ENCODE measurements around the gene CD27. TPM values are rescaled to one million over a fixed set of nuclear protein-coding genes. Genes with fewer than 3 reads are reported as not detected.

CD27 gene
- total and polyA plus RNA-seq, 2 experiments from 2014 or later: 0.53 TPM; not detected in 1

DNA sequence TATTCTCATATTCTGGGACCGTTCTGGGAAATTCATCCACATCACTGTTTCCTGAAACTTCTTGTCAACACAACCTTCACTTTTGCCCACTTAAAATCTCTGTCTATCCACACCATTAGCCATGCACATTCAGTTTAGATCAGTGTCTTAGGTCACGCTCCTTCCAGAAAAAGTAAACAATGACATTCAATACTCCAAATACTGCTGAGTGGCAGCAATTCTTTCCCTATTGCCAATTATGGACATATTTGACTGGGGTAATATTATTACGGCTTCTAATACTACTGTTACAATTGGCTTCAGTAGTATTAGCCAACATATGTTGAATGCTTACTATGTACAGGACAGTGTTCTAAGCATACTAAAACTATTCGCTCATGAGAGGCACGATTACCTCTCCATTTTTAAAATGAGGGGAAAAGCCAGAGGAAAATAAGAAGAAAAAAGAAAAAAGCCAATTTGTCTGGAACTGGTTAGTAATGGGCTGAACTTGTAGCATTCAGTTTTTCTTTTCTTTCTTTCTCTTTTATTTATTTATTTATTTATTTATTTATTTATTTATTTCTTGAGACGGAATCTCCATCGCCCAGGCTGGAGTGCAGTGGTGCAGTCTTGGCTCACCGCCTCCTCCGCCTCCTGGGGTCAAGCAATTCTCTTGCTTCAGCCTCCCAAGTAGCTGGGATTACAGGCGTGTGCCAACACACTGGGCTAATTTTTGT, 37.4 kb upstream of the CD27 start (continued):
- TF ChIP-seq, protein P1, sequence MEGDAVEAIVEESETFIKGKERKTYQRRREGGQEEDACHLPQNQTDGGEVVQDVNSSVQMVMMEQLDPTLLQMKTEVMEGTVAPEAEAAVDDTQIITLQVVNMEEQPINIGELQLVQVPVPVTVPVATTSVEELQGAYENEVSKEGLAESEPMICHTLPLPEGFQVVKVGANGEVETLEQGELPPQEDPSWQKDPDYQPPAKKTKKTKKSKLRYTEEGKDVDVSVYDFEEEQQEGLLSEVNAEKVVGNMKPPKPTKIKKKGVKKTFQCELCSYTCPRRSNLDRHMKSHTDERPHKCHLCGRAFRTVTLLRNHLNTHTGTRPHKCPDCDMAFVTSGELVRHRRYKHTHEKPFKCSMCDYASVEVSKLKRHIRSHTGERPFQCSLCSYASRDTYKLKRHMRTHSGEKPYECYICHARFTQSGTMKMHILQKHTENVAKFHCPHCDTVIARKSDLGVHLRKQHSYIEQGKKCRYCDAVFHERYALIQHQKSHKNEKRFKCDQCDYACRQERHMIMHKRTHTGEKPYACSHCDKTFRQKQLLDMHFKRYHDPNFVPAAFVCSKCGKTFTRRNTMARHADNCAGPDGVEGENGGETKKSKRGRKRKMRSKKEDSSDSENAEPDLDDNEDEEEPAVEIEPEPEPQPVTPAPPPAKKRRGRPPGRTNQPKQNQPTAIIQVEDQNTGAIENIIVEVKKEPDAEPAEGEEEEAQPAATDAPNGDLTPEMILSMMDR (conservative IDR thresholded peaks at IDR 0.05; ENCODE audit: low read depth in 2 of 2): no peak
- TF ChIP-seq JUNB (IDR thresholded peaks at IDR 0.05; ENCODE audit: unreplicated experiment) (no peak), CREB1 (CRISPR knock-in tag; IDR thresholded peaks at IDR 0.05; ENCODE audit: low read depth) (no peak), NANOG (IDR thresholded peaks at IDR 0.05; ENCODE audit: borderline replicate concordance) (no peak), ZNF331 (CRISPR knock-in tag; IDR thresholded peaks at IDR 0.05; ENCODE audit: low read depth) (no peak)
- TF ChIP-seq, protein P2, sequence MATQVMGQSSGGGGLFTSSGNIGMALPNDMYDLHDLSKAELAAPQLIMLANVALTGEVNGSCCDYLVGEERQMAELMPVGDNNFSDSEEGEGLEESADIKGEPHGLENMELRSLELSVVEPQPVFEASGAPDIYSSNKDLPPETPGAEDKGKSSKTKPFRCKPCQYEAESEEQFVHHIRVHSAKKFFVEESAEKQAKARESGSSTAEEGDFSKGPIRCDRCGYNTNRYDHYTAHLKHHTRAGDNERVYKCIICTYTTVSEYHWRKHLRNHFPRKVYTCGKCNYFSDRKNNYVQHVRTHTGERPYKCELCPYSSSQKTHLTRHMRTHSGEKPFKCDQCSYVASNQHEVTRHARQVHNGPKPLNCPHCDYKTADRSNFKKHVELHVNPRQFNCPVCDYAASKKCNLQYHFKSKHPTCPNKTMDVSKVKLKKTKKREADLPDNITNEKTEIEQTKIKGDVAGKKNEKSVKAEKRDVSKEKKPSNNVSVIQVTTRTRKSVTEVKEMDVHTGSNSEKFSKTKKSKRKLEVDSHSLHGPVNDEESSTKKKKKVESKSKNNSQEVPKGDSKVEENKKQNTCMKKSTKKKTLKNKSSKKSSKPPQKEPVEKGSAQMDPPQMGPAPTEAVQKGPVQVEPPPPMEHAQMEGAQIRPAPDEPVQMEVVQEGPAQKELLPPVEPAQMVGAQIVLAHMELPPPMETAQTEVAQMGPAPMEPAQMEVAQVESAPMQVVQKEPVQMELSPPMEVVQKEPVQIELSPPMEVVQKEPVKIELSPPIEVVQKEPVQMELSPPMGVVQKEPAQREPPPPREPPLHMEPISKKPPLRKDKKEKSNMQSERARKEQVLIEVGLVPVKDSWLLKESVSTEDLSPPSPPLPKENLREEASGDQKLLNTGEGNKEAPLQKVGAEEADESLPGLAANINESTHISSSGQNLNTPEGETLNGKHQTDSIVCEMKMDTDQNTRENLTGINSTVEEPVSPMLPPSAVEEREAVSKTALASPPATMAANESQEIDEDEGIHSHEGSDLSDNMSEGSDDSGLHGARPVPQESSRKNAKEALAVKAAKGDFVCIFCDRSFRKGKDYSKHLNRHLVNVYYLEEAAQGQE (IDR thresholded peaks at IDR 0.05; ENCODE audit: unreplicated experiment): no peak

DNA sequence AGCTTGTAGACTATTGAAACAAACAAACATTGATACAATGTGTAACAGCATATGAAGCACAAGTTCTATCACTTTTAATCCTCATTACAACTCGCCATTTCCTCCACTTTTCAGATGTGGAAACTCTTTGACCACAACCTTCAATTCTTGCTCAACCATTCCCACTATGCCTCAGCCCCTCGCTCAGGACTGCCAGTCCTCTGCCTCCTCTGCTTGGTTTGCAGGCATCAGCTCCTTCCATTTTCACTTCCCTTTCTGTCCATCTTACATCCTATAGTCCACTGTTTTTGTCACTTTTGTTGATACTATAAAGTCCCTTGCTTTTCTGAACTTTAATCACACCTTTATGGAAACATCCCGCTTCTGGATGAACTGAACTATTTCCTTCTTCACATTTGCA, 28.2 kb upstream of the CD27 start:
- Histone ChIP-seq H3F3A (replicated peaks; ENCODE audit: low read depth) (no peaks in the 10 kb centered on the region), H3K4me2 (no peak overlapping the region), H3K36me3 (ENCODE audit: insufficient read depth) (no peaks in the 10 kb centered on the region), H2AFZ (no peak overlapping the region), H3K79me2 (replicated peaks; ENCODE audit: insufficient read depth) (no peaks in the 10 kb centered on the region), H4K20me1 (replicated peaks; ENCODE audit: insufficient read depth) (no peaks in the 10 kb centered on the region), H3K4me1 (ENCODE audit: insufficient read depth) (no peaks in the 10 kb centered on the region), H3K4me3 (no peak overlapping the region), H3K9me2 (ENCODE audit: insufficient read depth) (no peaks in the 10 kb centered on the region), H3K27ac (ENCODE audit: low read depth) (no peak overlapping the region), H3K27me3 (ENCODE audit: insufficient read depth) (no peaks in the 10 kb centered on the region)
- Mint-ChIP-seq H3K4me1 (no peaks in the 10 kb centered on the region), H3K27ac (no peak overlapping the region), H3K9me3 (no peaks in the 10 kb centered on the region), H3K36me3 (ENCODE audit: low read depth) (no peaks in the 10 kb centered on the region), H3K4me3 (no peak overlapping the region), H3K27me3 (ENCODE audit: insufficient read depth, low read depth, poor library complexity) (peaks cover 2% of the 10 kb centered on the region)
- ATAC-seq: no peak
- DNase-seq (ENCODE audit: low spot score): no peak
- TF ChIP-seq ZNF331 (CRISPR knock-in tag; IDR thresholded peaks at IDR 0.05; ENCODE audit: low read depth) (no peak), STAT1 (IDR thresholded peaks at IDR 0.05; ENCODE audit: unreplicated experiment) (no peak), POLR2AphosphoS5 (IDR thresholded peaks at IDR 0.05; ENCODE audit: low read depth) (no peak), CREB1 (CRISPR knock-in tag; IDR thresholded peaks at IDR 0.05; ENCODE audit: low read depth) (no peak), ZNF114 (CRISPR knock-in tag; IDR thresholded peaks at IDR 0.05) (no peak), JUNB (IDR thresholded peaks at IDR 0.05; ENCODE audit: unreplicated experiment) (no peak)
- TF ChIP-seq, protein P1 (conservative IDR thresholded peaks at IDR 0.05; ENCODE audit: low read depth in 2 of 2): no peak
- TF ChIP-seq, protein P3, sequence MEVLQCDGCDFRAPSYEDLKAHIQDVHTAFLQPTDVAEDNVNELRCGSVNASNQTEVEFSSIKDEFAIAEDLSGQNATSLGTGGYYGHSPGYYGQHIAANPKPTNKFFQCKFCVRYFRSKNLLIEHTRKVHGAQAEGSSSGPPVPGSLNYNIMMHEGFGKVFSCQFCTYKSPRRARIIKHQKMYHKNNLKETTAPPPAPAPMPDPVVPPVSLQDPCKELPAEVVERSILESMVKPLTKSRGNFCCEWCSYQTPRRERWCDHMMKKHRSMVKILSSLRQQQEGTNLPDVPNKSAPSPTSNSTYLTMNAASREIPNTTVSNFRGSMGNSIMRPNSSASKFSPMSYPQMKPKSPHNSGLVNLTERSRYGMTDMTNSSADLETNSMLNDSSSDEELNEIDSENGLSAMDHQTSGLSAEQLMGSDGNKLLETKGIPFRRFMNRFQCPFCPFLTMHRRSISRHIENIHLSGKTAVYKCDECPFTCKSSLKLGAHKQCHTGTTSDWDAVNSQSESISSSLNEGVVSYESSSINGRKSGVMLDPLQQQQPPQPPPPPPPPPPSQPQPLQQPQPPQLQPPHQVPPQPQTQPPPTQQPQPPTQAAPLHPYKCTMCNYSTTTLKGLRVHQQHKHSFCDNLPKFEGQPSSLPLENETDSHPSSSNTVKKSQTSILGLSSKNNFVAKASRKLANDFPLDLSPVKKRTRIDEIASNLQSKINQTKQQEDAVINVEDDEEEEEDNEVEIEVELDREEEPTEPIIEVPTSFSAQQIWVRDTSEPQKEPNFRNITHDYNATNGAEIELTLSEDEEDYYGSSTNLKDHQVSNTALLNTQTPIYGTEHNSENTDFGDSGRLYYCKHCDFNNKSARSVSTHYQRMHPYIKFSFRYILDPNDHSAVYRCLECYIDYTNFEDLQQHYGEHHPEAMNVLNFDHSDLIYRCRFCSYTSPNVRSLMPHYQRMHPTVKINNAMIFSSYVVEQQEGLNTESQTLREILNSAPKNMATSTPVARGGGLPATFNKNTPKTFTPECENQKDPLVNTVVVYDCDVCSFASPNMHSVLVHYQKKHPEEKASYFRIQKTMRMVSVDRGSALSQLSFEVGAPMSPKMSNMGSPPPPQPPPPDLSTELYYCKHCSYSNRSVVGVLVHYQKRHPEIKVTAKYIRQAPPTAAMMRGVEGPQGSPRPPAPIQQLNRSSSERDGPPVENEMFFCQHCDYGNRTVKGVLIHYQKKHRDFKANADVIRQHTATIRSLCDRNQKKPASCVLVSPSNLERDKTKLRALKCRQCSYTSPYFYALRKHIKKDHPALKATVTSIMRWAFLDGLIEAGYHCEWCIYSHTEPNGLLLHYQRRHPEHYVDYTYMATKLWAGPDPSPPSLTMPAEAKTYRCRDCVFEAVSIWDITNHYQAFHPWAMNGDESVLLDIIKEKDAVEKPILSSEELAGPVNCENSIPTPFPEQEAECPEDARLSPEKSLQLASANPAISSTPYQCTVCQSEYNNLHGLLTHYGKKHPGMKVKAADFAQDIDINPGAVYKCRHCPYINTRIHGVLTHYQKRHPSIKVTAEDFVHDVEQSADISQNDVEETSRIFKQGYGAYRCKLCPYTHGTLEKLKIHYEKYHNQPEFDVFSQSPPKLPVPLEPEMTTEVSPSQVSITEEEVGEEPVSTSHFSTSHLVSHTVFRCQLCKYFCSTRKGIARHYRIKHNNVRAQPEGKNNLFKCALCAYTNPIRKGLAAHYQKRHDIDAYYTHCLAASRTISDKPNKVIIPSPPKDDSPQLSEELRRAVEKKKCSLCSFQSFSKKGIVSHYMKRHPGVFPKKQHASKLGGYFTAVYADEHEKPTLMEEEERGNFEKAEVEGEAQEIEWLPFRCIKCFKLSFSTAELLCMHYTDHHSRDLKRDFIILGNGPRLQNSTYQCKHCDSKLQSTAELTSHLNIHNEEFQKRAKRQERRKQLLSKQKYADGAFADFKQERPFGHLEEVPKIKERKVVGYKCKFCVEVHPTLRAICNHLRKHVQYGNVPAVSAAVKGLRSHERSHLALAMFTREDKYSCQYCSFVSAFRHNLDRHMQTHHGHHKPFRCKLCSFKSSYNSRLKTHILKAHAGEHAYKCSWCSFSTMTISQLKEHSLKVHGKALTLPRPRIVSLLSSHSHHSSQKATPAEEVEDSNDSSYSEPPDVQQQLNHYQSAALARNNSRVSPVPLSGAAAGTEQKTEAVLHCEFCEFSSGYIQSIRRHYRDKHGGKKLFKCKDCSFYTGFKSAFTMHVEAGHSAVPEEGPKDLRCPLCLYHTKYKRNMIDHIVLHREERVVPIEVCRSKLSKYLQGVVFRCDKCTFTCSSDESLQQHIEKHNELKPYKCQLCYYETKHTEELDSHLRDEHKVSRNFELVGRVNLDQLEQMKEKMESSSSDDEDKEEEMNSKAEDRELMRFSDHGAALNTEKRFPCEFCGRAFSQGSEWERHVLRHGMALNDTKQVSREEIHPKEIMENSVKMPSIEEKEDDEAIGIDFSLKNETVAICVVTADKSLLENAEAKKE (CRISPR knock-in tag; IDR thresholded peaks at IDR 0.05): no peak
